SH-SY5Y (cell line): ENCODE measurements around the gene GRK4.

ENCODE experiments used
- GATA2 ChIP-seq: IDR thresholded peaks from 2 replicates; pipeline ENCODE4 v1.6.1; 2011; ENCODE audit warnings: mild to moderate bottlenecking, low read depth, low read length
- GATA3 ChIP-seq: IDR thresholded peaks from 2 replicates; pipeline ENCODE4 v1.6.1; 2011; ENCODE audit warnings: low read depth, mild to moderate bottlenecking, low read length, moderate library complexity

GRCh38 chr4:2947926-2948325 lies 15.4 kb upstream of the GRK4 start:
- TF ChIP-seq GATA2 (no peak), GATA3 (no peak)
